Ramos (cell line): Measurements from ENCODE around the gene TRIM24.

Source experiments
- in situ Hi-C: fragments of 300-500 bp; cut with MboI; formaldehyde crosslinking; loops from one replicate; pipeline ENCODE4 v1.14.3; 2022; ENCODE audit warnings: low sequenced_read_pairs; ENCODE audit not compliant: unreplicated experiment

Gene TRIM24

GRCh38 chr7:138608275-138608674 lies 148.2 kb downstream of the TRIM24 start:
- in situ Hi-C loops = no loop called here

GRCh38 chr7:138610671-138611170 lies 150.7 kb downstream of the TRIM24 start:
- in situ Hi-C loops = no loop called here

GRCh38 chr7:138613630-138614029 lies 153.6 kb downstream of the TRIM24 start:
- in situ Hi-C loops = no loop called here

- in situ Hi-C loops = no loop called here
Measured at GRCh38 chr7:138616085-138616484, 156.0 kb downstream of the TRIM24 start.

- in situ Hi-C loops = no loop called here
Measured at GRCh38 chr7:138618506-138618905, 158.4 kb downstream of the TRIM24 start.

- in situ Hi-C loops = no loop called here
Measured at GRCh38 chr7:138618933-138619332, 158.9 kb downstream of the TRIM24 start.

- in situ Hi-C loops = no loop called here
Measured at GRCh38 chr7:138622841-138623240, 162.8 kb downstream of the TRIM24 start.

GRCh38 chr7:138625084-138625848 lies 165.2 kb downstream of the TRIM24 start:
- in situ Hi-C loops = no loop called here

GRCh38 chr7:138625849-138626230 lies 165.8 kb downstream of the TRIM24 start:
- in situ Hi-C loops = no loop called here

- in situ Hi-C loops = no loop called here
Measured at GRCh38 chr7:138626846-138627245, 166.8 kb downstream of the TRIM24 start.

GRCh38 chr7:138627361-138627760 lies 167.3 kb downstream of the TRIM24 start:
- in situ Hi-C loops = no loop called here

- in situ Hi-C loops = no loop called here
Measured at GRCh38 chr7:138630059-138630610, 170.1 kb downstream of the TRIM24 start.

- in situ Hi-C loops = no loop called here
Measured at GRCh38 chr7:138632384-138632783, 172.3 kb downstream of the TRIM24 start.

GRCh38 chr7:138632826-138633602 lies 173.0 kb downstream of the TRIM24 start:
- in situ Hi-C loops = no loop called here
